K562 (cell line): ENCODE results near the gene ERCC4. TPM values are rescaled to one million over a fixed set of nuclear protein-coding genes. Genes with fewer than 3 reads are reported as not detected.
A peak's percentile ranks its signal among the peaks of the same experiment; 100 is the strongest.

Source experiments
- BHLHE40 ChIP-seq: IDR thresholded peaks from 2 replicates; pipeline ENCODE4 v1.6.1; 2011; ENCODE audit warnings: low read length, improper control_type of control experiment
- CBFA2T3 ChIP-seq: fragments of 450-650 bp; IDR thresholded peaks from 2 replicates; pipeline ENCODE4 v1.6.1; 2017
- CGGBP1 ChIP-seq: fragments of 250-450 bp; sonication (Bioruptor Pico); IDR thresholded peaks from 2 replicates; pipeline ENCODE4 v1.9.0; 2021; ENCODE audit warnings: mild to moderate bottlenecking
- CHAMP1 ChIP-seq: fragments of 450-650 bp; IDR thresholded peaks from 2 replicates; pipeline ENCODE4 v1.6.1; 2016; ENCODE audit warnings: mild to moderate bottlenecking
- GATAD2B ChIP-seq: fragments of 450-650 bp; IDR thresholded peaks from 2 replicates; pipeline ENCODE4 v1.6.1; 2017; ENCODE audit warnings: mild to moderate bottlenecking, borderline replicate concordance
- JUN ChIP-seq, 2 experiments: sonication (generic) in 1 of 2; formaldehyde crosslinking in 1 of 2; IDR thresholded peaks; 2 replicates each; pipeline versions ENCODE4 v1.6.1 to v1.8.0; 2012 to 2022; ENCODE audit warnings: borderline replicate concordance in 2 of 2, mild to moderate bottlenecking in 2 of 2, improper control_type of control experiment in 1 of 2, low read depth in 1 of 2, low read length in 1 of 2, missing genetic modification reagents in 1 of 2
- RFX5 ChIP-seq: IDR thresholded peaks from 2 replicates; pipeline ENCODE4 v1.6.1; 2011; ENCODE audit warnings: low read depth, mild to moderate bottlenecking, improper control_type of control experiment, low read length
- SP1 ChIP-seq: sonication (generic); formaldehyde crosslinking; IDR thresholded peaks from 2 replicates; pipeline ENCODE4 v1.8.1; 2022; ENCODE audit warnings: mild to moderate bottlenecking, missing genetic modification reagents
- TARDBP ChIP-seq: fragments of 450-650 bp; IDR thresholded peaks from 2 replicates; pipeline ENCODE4 v1.6.1; 2016
- ZFX ChIP-seq: sonication (generic); formaldehyde crosslinking; IDR thresholded peaks from 2 replicates; pipeline ENCODE4 v1.8.0; 2022; ENCODE audit warnings: mild to moderate bottlenecking, missing genetic modification reagents, moderate library complexity
- ZNF212 ChIP-seq: fragments of 450-650 bp; formaldehyde crosslinking; IDR thresholded peaks from 2 replicates; pipeline ENCODE4 v1.4.0; 2020; ENCODE audit warnings: mild to moderate bottlenecking
- ZNF318 ChIP-seq, 2 experiments: fragments of 450-650 bp; IDR thresholded peaks; 2 replicates each; pipeline ENCODE4 v1.6.1; 2016; ENCODE audit warnings: mild to moderate bottlenecking in 2 of 2, borderline replicate concordance in 1 of 2, low read depth in 1 of 2, moderate library complexity in 1 of 2
- ZNF395 ChIP-seq: fragments of 200-800 bp; sonication (Bioruptor generic); IDR thresholded peaks from 2 replicates; pipeline ENCODE4 v1.6.1; 2017; ENCODE audit warnings: missing genetic modification characterization, missing compliant biosample characterization
- polyA plus RNA-seq, 8 experiments: library from polyadenylated mRNA; depleted of rRNA in 4 of 8; stranded (reverse) in 5 of 8; unstranded in 3 of 8; fragments of >200 nt; fragmentation: Nextera tagmentation in 2 of 8; fragmentation: Illumina TruSeq in 1 of 8; extraction: Ambion mirVana in 2 of 8; extraction: Trizol in 1 of 8; gene quantifications; 2 replicates each; pipeline versions ENCODE4 v1.2.1 to v1.2.3, GENCODE V29; 2011 to 2014; ENCODE audit warnings: inconsistent platforms in 1 of 8, missing spikeins in 1 of 8
- total RNA-seq, 7 experiments: library from RNA; depleted of rRNA in 6 of 7; stranded (reverse); fragments of >200 nt in 6 of 7; fragmentation: Illumina TruSeq in 2 of 7; extraction: Trizol in 2 of 7; gene quantifications; 2 replicates each; pipeline versions ENCODE4 v1.2.1 to v1.2.3, GENCODE V29; 2011 to 2021; ENCODE audit warnings: low replicate concordance in 1 of 7

Gene ERCC4
- total and polyA plus RNA-seq, 9 of the 15 experiments (the other 6 are each of a cell fraction or from before 2014, with no cell fraction given) = 3.7 to 10.5 (median 6.0) TPM

- no peak for TF ChIP-seq ZNF318 (IDR thresholded peaks at IDR 0.05; ENCODE audit: borderline replicate concordance in 1 of 2, low read depth in 1 of 2)
- no peak for TF ChIP-seq JUN (IDR thresholded peaks at IDR 0.05; ENCODE audit: borderline replicate concordance, low read depth, low read length)
- no peak for TF ChIP-seq JUN (CRISPR knock-in tag; IDR thresholded peaks at IDR 0.05; ENCODE audit: borderline replicate concordance)
- TF ChIP-seq CBFA2T3 = no peak
- no peak for TF ChIP-seq GATAD2B
- TF ChIP-seq ZNF395 (CRISPR knock-in tag) = peak; percentile 89
- TF ChIP-seq TARDBP = no peak
- TF ChIP-seq CHAMP1 = no peak
- no peak for TF ChIP-seq CGGBP1
- no peak for TF ChIP-seq BHLHE40
- no peak for TF ChIP-seq ZNF212 (CRISPR knock-in tag)
- no peak for TF ChIP-seq SP1
- TF ChIP-seq RFX5 = no peak
- peak; percentile 58; the same call in 1 of the 2 replicates for TF ChIP-seq ZFX (CRISPR knock-in tag)
Observed at GRCh38 chr16:13919683-13920509, at the start of gene ERCC4 (continued).
